KMS-11 (cell line): ENCODE results near the gene MUSTN1.

Experiments used
- H2AFZ ChIP-seq: fragments of 200-600 bp; sonication (generic); 2 replicates; pipeline ENCODE4 v1.6.1; 2016; ENCODE audit warnings: antibody characterized with exemption, mixed run types, low read depth
- H3K27ac ChIP-seq: fragments of 200-600 bp; sonication (generic); 2 replicates; pipeline ENCODE4 v1.6.1; 2016; ENCODE audit warnings: mild to moderate bottlenecking, mixed run types
- H3K27me3 ChIP-seq: fragments of 200-600 bp; sonication (generic); 2 replicates; pipeline ENCODE4 v1.6.1; 2017; ENCODE audit warnings: mild to moderate bottlenecking, low read depth, mixed run types, moderate library complexity; ENCODE audit not compliant: insufficient read depth
- H3K36me3 ChIP-seq: fragments of 200-600 bp; sonication (generic); 2 replicates; pipeline ENCODE4 v1.6.1; 2017; ENCODE audit warnings: mild to moderate bottlenecking, mixed run types; ENCODE audit not compliant: insufficient read depth
- H3K4me1 ChIP-seq: fragments of 200-600 bp; sonication (generic); 2 replicates; pipeline ENCODE4 v1.6.1; 2016; ENCODE audit warnings: mild to moderate bottlenecking, low read depth, mixed run types; ENCODE audit not compliant: poor library complexity, severe bottlenecking
- H3K4me2 ChIP-seq: fragments of 200-600 bp; sonication (generic); 2 replicates; pipeline ENCODE4 v1.7.0; 2016; ENCODE audit warnings: mild to moderate bottlenecking, mixed run types
- H3K4me3 ChIP-seq: fragments of 200-600 bp; sonication (generic); IDR thresholded peaks from 2 replicates; pipeline ENCODE4 v1.6.1; 2017; ENCODE audit warnings: low read depth, low read length, mixed read lengths; ENCODE audit not compliant: insufficient read depth
- H3K79me2 ChIP-seq: fragments of 200-600 bp; sonication (generic); 2 replicates; pipeline ENCODE4 v1.6.1; 2016; ENCODE audit warnings: low read depth, mixed run types; ENCODE audit not compliant: insufficient read depth
- H3K9ac ChIP-seq: fragments of 200-600 bp; sonication (generic); 2 replicates; pipeline ENCODE4 v1.6.1; 2016; ENCODE audit warnings: mild to moderate bottlenecking, mixed run types
- H4K20me1 ChIP-seq: fragments of 200-600 bp; sonication (generic); 2 replicates; pipeline ENCODE4 v1.6.1; 2016; ENCODE audit warnings: mild to moderate bottlenecking, mixed run types; ENCODE audit not compliant: insufficient read depth
- CTCF ChIP-seq: fragments of 200-600 bp; sonication (generic); conservative IDR thresholded peaks from 2 replicates; pipeline ENCODE4 v1.6.1; 2017; ENCODE audit warnings: low read depth, mild to moderate bottlenecking, antibody characterized with exemption, low read length, moderate library complexity, mixed read lengths

MUSTN1 gene

DNA sequence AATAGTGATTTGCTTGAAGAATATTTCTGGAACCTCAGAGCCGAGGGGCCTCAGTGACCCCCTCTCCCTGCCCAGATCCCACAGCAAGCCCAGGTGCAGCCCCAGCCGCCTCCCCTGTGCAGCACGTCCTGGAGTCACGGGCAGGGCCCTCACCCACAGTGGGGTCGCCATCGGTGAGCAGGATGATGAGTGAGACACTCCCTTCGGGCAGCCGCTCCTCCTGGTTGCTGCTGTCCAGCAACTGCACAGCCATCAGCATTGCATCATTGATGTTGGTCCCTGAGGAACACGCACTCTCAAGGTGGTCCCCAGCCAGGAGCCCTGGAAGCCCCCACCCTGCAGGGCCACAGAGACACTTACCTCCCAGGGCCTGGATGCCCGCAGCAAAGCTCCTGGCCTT is 10.8 kb downstream of the MUSTN1 start:
- no peak overlapping the region for H3K4me2 ChIP-seq
- H4K20me1 ChIP-seq = no peaks in the 10 kb centered on the region
- no peaks in the 10 kb centered on the region for H3K4me1 ChIP-seq
- no peaks in the 10 kb centered on the region for H3K27me3 ChIP-seq
- no peak overlapping the region for H3K27ac ChIP-seq
- H3K79me2 ChIP-seq = no peaks in the 10 kb centered on the region
- H3K9ac ChIP-seq = no peak overlapping the region
- H3K36me3 ChIP-seq = no peaks in the 10 kb centered on the region
- TF ChIP-seq CTCF = no peak
- no peak overlapping the region for H3K4me3 ChIP-seq
- no peak overlapping the region for H2AFZ ChIP-seq

- no peak overlapping the region for H3K9ac ChIP-seq
- H3K27ac ChIP-seq = no peak overlapping the region
- H3K27me3 ChIP-seq = no peaks in the 10 kb centered on the region
- H3K4me3 ChIP-seq = no peak overlapping the region
- no peaks in the 10 kb centered on the region for H3K79me2 ChIP-seq
- no peak overlapping the region for H3K4me2 ChIP-seq
- no peaks in the 10 kb centered on the region for H3K36me3 ChIP-seq
- no peak for TF ChIP-seq CTCF
- no peaks in the 10 kb centered on the region for H4K20me1 ChIP-seq
- H3K4me1 ChIP-seq = no peaks in the 10 kb centered on the region
- H2AFZ ChIP-seq = no peak overlapping the region
Observed at GRCh38 chr3:52822363-52822762, 12.5 kb downstream of the MUSTN1 start.

GRCh38 chr3:52820736-52821135 is 14.1 kb downstream of the MUSTN1 start:
- Histone ChIP-seq H3K9ac (no peak overlapping the region), H3K79me2 (no peaks in the 10 kb centered on the region), H3K4me1 (no peaks in the 10 kb centered on the region), H2AFZ (no peak overlapping the region), H3K4me2 (no peak overlapping the region), H3K27ac (no peak overlapping the region), H3K36me3 (no peaks in the 10 kb centered on the region), H3K27me3 (no peaks in the 10 kb centered on the region), H4K20me1 (no peaks in the 10 kb centered on the region), H3K4me3 (no peak overlapping the region)
- TF ChIP-seq CTCF = peak; percentile 43; the same call in 1 of the 2 replicates

GRCh38 chr3:52819936-52820335 is 14.9 kb downstream of the MUSTN1 start:
- Histone ChIP-seq H3K4me2 (no peak overlapping the region), H3K4me1 (no peaks in the 10 kb centered on the region), H3K9ac (no peak overlapping the region), H4K20me1 (no peaks in the 10 kb centered on the region), H3K27ac (no peak overlapping the region), H3K27me3 (no peaks in the 10 kb centered on the region), H3K4me3 (no peak overlapping the region), H3K79me2 (no peaks in the 10 kb centered on the region), H2AFZ (no peak overlapping the region), H3K36me3 (no peaks in the 10 kb centered on the region)
- TF ChIP-seq CTCF = no peak

GRCh38 chr3:52817860-52818259 is 17.0 kb downstream of the MUSTN1 start:
- H3K27ac ChIP-seq = no peak overlapping the region
- H3K9ac ChIP-seq = no peak overlapping the region
- no peaks in the 10 kb centered on the region for H4K20me1 ChIP-seq
- H3K4me1 ChIP-seq = no peaks in the 10 kb centered on the region
- no peak for TF ChIP-seq CTCF
- H3K4me2 ChIP-seq = no peak overlapping the region
- no peaks in the 10 kb centered on the region for H3K36me3 ChIP-seq
- no peaks in the 10 kb centered on the region for H3K27me3 ChIP-seq
- no peak overlapping the region for H2AFZ ChIP-seq
- no peak overlapping the region for H3K4me3 ChIP-seq
- no peaks in the 10 kb centered on the region for H3K79me2 ChIP-seq
